ENCODE data around the gene PXDN. TPM values are rescaled to one million over a fixed set of nuclear protein-coding genes. Genes with fewer than 3 reads are reported as not detected.

Gene PXDN
- total RNA-seq, 2 donors from 2014 or later: 29.5 to 40.8 TPM

DNA sequence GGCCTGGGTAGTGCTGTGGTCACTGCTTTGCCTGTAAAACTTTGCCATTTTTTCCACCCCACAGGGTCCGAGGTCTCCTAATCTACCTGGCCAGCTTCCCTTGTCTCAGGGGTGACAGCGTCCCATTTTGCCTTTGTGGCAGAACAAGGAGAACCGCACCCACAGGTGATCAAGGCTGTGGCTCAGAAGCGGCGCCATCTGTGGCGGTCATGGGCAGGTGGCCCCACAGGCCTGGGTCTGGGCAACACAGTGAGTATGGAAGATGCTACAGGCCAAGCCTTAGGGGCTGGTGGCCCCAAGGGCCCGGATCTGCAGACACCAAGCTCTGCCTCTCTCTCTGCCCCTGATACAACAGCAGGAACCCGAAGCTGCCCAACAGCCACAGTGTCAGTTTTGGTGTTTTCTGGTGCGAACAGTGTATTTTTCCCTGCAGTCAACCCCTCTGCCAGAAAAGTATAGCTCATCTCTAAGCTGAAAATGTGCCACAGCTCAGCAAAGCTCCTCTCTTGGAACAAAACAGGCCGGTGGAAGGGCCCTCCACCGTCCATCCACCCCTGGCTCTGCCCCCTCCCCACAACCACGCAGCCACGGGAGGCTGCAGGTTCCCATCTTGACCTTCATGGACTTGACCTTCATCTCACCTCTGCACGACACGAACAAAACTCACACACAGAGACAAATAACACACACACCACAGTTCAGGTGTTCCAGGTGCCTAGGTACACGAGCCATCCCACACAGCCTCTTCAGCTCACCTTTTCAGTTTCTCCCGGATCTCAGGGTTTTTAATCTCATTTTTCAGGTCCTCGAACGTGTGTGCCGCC is 96.7 kb downstream of the PXDN start:
- H3K4me3 ChIP-seq: no peak overlapping the region
- H3K4me1 ChIP-seq (replicated peaks): no peaks in the 10 kb centered on the region
- intact Hi-C loops (cut with DNase I): no loop called here
- no peaks in the 10 kb centered on the region for H3K9me3 ChIP-seq
- H3K36me3 ChIP-seq: peaks cover 0 to 10% of the 10 kb centered on the region in 2 donors
- WGBS: 90% methylated on average over 20 of the region's 20 CpGs
- TF ChIP-seq POLR2A (IDR thresholded peaks at IDR 0.05): no peak
- TF ChIP-seq, protein P1, sequence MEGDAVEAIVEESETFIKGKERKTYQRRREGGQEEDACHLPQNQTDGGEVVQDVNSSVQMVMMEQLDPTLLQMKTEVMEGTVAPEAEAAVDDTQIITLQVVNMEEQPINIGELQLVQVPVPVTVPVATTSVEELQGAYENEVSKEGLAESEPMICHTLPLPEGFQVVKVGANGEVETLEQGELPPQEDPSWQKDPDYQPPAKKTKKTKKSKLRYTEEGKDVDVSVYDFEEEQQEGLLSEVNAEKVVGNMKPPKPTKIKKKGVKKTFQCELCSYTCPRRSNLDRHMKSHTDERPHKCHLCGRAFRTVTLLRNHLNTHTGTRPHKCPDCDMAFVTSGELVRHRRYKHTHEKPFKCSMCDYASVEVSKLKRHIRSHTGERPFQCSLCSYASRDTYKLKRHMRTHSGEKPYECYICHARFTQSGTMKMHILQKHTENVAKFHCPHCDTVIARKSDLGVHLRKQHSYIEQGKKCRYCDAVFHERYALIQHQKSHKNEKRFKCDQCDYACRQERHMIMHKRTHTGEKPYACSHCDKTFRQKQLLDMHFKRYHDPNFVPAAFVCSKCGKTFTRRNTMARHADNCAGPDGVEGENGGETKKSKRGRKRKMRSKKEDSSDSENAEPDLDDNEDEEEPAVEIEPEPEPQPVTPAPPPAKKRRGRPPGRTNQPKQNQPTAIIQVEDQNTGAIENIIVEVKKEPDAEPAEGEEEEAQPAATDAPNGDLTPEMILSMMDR (IDR thresholded peaks at IDR 0.05): no peak
- no peak for TF ChIP-seq POLR2AphosphoS5 (IDR thresholded peaks at IDR 0.05)
- no peaks in the 10 kb centered on the region for H3K27me3 ChIP-seq (replicated peaks; ENCODE audit: insufficient read depth)
- DNase-seq (ENCODE audit: low spot score): no peak
- H3K27ac ChIP-seq: no peak overlapping the region

DNA sequence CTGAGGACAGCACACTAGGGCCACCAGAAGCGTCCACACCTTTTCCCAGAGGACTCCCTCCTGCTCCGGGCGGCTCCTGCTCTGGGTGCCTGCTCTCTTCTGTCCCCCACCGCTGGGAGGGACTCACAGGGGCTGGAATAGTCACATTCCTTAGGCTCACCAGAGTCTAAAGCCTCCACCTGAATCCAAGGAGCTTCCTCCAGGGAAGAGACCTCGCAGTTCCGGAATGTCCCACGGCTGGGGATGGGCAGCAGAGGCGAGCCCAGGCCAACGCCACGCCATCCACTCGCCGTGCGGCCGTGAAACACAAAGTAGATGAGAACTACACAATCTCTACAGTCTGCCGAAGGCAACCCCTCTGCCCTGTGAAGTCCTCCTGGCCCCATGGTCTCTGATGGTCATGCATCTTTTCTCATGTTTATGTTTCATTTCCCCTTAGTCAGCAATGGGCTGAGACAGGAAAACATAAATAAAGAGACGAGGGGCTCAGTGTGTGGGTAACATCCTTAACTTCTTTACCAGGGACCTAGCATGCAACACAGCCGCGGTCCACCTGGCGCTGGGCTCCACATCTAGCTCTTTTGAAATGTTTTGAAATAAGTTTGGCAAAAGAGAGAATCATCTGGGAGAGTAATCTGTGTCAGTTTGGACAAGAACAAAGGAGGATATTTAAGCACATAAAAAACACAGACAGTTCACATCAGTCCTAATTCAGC is 98.4 kb downstream of the PXDN start:
- TF ChIP-seq POLR2AphosphoS5 (IDR thresholded peaks at IDR 0.05): no peak
- TF ChIP-seq, protein P1 (IDR thresholded peaks at IDR 0.05): no peak
- TF ChIP-seq POLR2A (IDR thresholded peaks at IDR 0.05): no peak
- WGBS: 81% methylated on average over 19 of the region's 19 CpGs
- peaks cover 0 to 10% of the 10 kb centered on the region in 2 donors for H3K36me3 ChIP-seq
- H3K4me1 ChIP-seq (replicated peaks): no peaks in the 10 kb centered on the region
- no peak overlapping the region for H3K27ac ChIP-seq
- H3K27me3 ChIP-seq (replicated peaks; ENCODE audit: insufficient read depth): no peaks in the 10 kb centered on the region
- no peaks in the 10 kb centered on the region for H3K9me3 ChIP-seq
- no peak overlapping the region for H3K4me3 ChIP-seq
- DNase-seq (ENCODE audit: low spot score): no peak
- intact Hi-C loops (cut with DNase I): no loop called here

DNA sequence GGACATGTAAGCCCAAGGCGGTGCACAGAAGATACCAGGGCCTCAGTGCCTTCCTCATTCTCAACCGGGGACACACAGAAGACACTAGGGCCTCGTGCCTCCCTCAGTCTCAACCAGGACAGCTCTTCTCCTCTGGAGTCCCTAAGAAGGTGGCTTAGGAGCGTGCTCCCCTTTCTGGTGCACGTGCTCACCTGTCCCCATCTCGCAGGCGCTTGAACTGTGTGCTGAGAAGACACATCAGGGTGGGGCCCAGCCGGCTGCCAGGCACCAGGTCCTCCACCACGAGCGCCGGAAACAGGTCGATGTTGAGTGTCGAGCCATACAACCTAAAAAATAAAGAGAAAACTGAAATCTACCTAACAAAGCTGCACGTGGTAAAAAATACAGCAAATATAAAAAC is 99.9 kb downstream of the PXDN start:
- TF ChIP-seq, protein P1 (IDR thresholded peaks at IDR 0.05): no peak
- TF ChIP-seq POLR2AphosphoS5 (IDR thresholded peaks at IDR 0.05) (no peak), POLR2A (IDR thresholded peaks at IDR 0.05) (no peak)
- H3K4me1 ChIP-seq (replicated peaks): no peaks in the 10 kb centered on the region
- no peak overlapping the region for H3K4me3 ChIP-seq
- H3K36me3 ChIP-seq: peaks cover 0 to 10% of the 10 kb centered on the region in 2 donors
- H3K9me3 ChIP-seq: no peaks in the 10 kb centered on the region
- intact Hi-C loops (cut with DNase I): no loop called here
- WGBS: 86% methylated on average over 14 of the region's 14 CpGs
- no peak overlapping the region for H3K27ac ChIP-seq
- H3K27me3 ChIP-seq (replicated peaks; ENCODE audit: insufficient read depth): no peaks in the 10 kb centered on the region
- no peak for DNase-seq (ENCODE audit: low spot score)

DNA sequence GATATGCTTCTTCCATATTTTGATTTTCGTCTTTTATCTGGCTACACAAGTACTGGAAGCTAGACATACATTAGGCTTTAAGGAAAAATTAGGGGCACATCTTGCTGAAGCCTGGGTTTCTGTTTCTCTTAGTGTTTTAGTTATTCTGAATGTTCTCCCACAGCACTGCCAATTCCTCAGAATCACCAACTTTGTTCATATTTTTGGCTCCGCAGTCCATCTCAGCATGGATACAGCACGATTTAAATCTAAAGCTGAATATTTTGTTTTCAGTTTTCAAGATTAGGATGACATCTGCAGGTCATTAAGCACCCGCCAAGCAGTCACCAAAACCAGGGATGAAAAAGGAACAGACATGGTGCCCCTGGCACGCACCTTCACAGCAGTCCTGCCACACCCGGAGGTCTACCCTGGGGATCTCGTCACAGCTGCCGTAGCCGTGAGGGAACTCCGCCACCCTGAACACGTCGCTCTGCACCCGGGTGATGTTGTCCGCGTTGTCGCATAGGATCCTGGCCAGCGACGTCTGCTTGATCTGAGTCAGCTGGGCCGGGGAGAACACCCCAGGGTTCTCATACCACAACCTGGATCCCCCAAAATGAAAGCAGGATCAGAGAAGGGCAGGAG is 101.2 kb downstream of the PXDN start:
- Histone ChIP-seq H3K27ac (no peak overlapping the region), H3K4me1 (replicated peaks) (no peaks in the 10 kb centered on the region), H3K9me3 (no peaks in the 10 kb centered on the region), H3K27me3 (replicated peaks; ENCODE audit: insufficient read depth) (no peaks in the 10 kb centered on the region), H3K4me3 (no peak overlapping the region), H3K36me3 (no peaks in the 10 kb centered on the region)
- TF ChIP-seq POLR2A (IDR thresholded peaks at IDR 0.05) (no peak), POLR2AphosphoS5 (IDR thresholded peaks at IDR 0.05) (no peak)
- TF ChIP-seq, protein P1 (IDR thresholded peaks at IDR 0.05): no peak
- intact Hi-C loops (cut with DNase I): no loop called here
- 83% methylated on average over 19 of the region's 19 CpGs for WGBS
- DNase-seq (ENCODE audit: low spot score): no peak
